ENCODE data around the gene FCN1.

Gene FCN1

GRCh38 chr9:134885679-134886412 lies 31.9 kb downstream of the FCN1 start:
- Histone ChIP-seq H3K4me1 (ENCODE audit: insufficient read depth, low read length) (no peaks in the 10 kb centered on the region), H3K27me3 (ENCODE audit: insufficient read depth, low read length) (peaks cover 4% of the 10 kb centered on the region)

GRCh38 chr9:134885001-134885678 lies 32.6 kb downstream of the FCN1 start:
- no peak overlapping the region for H2AFZ ChIP-seq (ENCODE audit: low read depth, low read length)
- H3K9me3 ChIP-seq (ENCODE audit: low read length), result no peaks in the 10 kb centered on the region
- H3K27me3 ChIP-seq (ENCODE audit: insufficient read depth, low read length), result peaks cover 7% of the 10 kb centered on the region
- H3K4me3 ChIP-seq (ENCODE audit: low read length), result no peak overlapping the region
- no peaks in the 10 kb centered on the region for H3K36me3 ChIP-seq (ENCODE audit: insufficient read depth, low read length)
- no peaks in the 10 kb centered on the region for H3K4me1 ChIP-seq (ENCODE audit: insufficient read depth, low read length)

More at GRCh38 chr9:134885679-134886412, 31.9 kb downstream of the FCN1 start:
- no peaks in the 10 kb centered on the region for H3K36me3 ChIP-seq (ENCODE audit: insufficient read depth, low read length)
- H2AFZ ChIP-seq (ENCODE audit: low read depth, low read length), result no peak overlapping the region
- H3K9me3 ChIP-seq (ENCODE audit: low read length), result no peaks in the 10 kb centered on the region
- H3K4me3 ChIP-seq (ENCODE audit: low read length), result no peak overlapping the region

GRCh38 chr9:134884492-134884891 lies 33.2 kb downstream of the FCN1 start:
- H3K4me1 ChIP-seq (ENCODE audit: insufficient read depth, low read length), result no peaks in the 10 kb centered on the region
- peaks cover 9% of the 10 kb centered on the region for H3K27me3 ChIP-seq (ENCODE audit: insufficient read depth, low read length)
- no peaks in the 10 kb centered on the region for H3K36me3 ChIP-seq (ENCODE audit: insufficient read depth, low read length)
- H3K9me3 ChIP-seq (ENCODE audit: low read length), result no peaks in the 10 kb centered on the region
- no peak overlapping the region for H3K4me3 ChIP-seq (ENCODE audit: low read length)
- no peak overlapping the region for H2AFZ ChIP-seq (ENCODE audit: low read depth, low read length)

DNA sequence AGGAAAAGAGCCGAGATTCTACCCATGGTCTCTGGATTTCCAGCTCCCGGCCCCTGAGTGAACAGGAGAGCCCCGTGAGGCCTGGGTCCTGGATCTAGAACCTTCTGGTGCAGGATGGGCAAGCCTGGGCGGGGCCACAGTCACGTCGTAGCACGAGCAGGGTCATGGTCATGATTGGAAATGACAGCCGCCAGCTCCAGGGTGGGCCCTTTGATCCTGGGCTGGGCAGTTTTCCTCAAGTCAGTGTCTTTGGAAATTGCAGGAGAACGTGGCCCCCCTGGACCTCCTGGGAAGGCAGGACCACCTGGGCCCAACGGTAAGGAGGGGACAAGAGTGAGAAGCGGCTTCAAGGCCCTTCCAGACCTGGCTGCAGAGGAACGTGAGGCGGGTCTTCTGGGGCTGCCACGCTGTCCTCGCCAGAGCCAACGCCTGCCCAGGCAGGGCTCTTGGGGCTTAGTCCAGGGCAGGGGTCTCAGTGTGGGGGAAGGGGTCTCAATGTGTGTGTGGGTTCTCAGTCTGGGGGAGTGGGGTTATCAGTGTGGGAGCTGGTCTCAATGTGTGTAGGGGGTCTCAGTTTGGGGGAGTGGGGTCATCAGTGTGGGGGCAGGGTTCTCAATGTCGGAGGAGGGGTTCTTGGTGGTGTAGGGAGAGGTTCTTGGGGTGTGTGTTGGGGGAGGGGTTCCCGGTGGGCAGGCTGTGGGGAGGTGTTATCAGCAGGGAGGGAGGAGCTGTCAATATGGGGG lies 34.5 kb downstream of the FCN1 start:
- Histone ChIP-seq H3K27me3 (ENCODE audit: insufficient read depth, low read length) (peaks cover 8% of the 10 kb centered on the region), H3K9me3 (ENCODE audit: low read length) (no peaks in the 10 kb centered on the region), H3K36me3 (ENCODE audit: insufficient read depth, low read length) (no peaks in the 10 kb centered on the region), H3K4me3 (ENCODE audit: low read length) (no peak overlapping the region), H3K4me1 (ENCODE audit: insufficient read depth, low read length) (no peaks in the 10 kb centered on the region), H2AFZ (ENCODE audit: low read depth, low read length) (no peak overlapping the region)

GRCh38 chr9:134882204-134882785 lies 35.4 kb downstream of the FCN1 start:
- Histone ChIP-seq H2AFZ (ENCODE audit: low read depth, low read length) (no peak overlapping the region), H3K4me1 (ENCODE audit: insufficient read depth, low read length) (no peaks in the 10 kb centered on the region), H3K36me3 (ENCODE audit: insufficient read depth, low read length) (no peaks in the 10 kb centered on the region), H3K27me3 (ENCODE audit: insufficient read depth, low read length) (peaks cover 8% of the 10 kb centered on the region), H3K4me3 (ENCODE audit: low read length) (no peak overlapping the region), H3K9me3 (ENCODE audit: low read length) (no peaks in the 10 kb centered on the region)

DNA sequence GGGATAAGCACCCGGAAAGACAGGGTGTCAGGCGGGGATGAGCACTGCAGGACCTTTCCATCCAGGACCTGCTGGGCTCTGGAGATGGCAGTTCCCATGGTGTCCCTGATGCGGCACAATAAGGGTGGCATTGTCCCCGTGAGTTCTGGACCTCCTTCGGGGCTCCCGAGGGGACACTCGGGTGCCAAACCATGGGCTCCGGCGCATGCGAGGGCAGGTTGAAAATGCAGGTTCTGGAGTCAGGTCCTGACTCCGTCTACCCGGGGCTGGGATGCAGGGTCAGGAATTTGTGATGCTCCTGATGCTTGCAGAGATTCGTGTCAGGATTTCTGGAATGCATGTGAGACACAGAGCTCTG lies 36.4 kb downstream of the FCN1 start:
- Histone ChIP-seq H3K36me3 (ENCODE audit: insufficient read depth, low read length) (no peaks in the 10 kb centered on the region), H3K4me3 (ENCODE audit: low read length) (no peak overlapping the region), H3K4me1 (ENCODE audit: insufficient read depth, low read length) (no peaks in the 10 kb centered on the region), H3K9me3 (ENCODE audit: low read length) (no peaks in the 10 kb centered on the region), H3K27me3 (ENCODE audit: insufficient read depth, low read length) (peaks cover 8% of the 10 kb centered on the region), H2AFZ (ENCODE audit: low read depth, low read length) (no peak overlapping the region)

DNA sequence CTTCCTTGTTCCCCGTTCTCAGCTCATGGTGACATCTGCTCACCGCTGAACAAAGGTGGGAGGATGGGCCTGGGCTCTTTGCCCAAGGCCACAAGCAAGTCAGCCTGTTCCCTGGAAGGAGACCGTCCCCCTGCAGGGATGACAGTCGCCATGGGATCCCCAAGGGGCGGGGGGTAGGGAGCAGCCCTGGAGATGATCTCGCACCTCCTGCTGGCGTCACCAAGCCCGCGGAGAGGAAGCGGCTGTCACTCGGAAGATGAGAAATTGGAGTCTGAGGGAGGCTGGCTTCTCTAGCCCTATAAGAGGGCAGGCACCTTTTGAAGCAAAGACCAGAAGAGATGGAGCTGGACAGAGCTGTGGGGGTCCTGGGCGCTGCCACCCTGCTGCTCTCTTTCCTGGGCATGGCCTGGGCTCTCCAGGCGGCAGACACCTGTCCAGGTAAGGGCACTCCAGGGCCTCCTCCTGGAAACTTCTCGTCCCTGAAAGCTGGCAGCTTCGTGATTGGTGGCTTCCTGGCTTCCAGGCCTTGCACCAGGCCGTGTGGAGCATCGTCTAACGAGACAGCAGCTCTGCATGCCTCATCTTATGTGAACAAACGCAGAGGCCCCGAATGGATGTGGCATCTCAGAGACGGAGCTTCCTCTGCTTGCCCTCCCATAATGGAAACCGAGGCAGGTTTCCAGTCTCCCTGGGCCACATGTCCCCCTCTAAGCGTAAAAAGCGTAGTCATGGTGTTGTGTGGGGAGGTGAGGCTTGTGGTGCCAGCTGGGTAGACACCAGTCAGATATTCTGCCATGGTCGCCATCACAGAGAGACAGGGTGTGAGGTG lies 37.0 kb downstream of the FCN1 start, which contains the start of gene FCN2:
Gene FCN2, plus strand, starts transcription at position 327 of the 829 bp plus-strand sequence. Its CDS starts 12 bp downstream, at position 339.
- H3K36me3 ChIP-seq (ENCODE audit: insufficient read depth, low read length), result no peaks in the 10 kb centered on the region
- no peaks in the 10 kb centered on the region for H3K4me1 ChIP-seq (ENCODE audit: insufficient read depth, low read length)
- no peak within 1 kb of the TSS for H2AFZ ChIP-seq (ENCODE audit: low read depth, low read length)
- H3K4me3 ChIP-seq (ENCODE audit: low read length), result no peak within 1 kb of the TSS
- H3K27me3 ChIP-seq (ENCODE audit: insufficient read depth, low read length), result peaks cover 8% of the 10 kb centered on the region
- no peaks in the 10 kb centered on the region for H3K9me3 ChIP-seq (ENCODE audit: low read length)

DNA sequence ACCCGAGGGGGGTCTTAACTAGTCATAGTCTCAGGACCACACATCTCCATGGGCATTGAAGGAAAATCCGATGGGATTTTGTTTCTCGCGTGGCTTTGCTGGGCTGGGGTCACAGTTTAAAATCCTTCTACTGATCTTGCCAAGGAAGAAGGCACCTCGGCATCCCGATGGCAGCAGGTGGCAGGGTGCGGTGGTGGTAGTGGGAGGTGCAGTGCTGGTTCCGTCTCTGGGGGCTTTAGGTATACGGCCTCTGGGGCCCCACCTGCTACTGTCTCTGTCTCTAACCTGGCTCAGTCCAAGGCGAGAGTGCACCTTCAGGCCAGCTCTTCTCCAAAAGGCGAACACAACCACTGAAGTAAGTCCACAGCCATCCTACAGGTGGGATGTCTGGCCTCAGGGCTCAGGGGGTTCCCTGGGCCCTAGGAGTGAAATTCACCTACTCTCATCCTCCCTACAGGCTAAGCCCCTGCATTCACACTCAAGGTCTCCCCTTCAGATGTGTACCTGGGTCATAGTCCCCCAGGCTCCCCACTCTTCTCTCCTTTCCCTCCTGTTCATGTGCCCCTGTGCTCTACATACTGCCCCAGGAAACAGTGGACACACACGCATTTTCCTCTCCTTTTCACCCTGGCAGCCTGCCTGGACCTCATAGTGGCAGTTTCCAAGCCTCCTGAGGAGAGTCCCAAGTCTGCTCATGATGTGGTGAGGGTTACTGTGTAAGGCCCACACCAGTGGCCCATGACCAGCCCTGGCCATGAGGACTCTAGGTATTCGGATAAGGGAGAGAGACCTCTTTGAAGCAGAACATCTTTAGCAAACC lies 37.8 kb downstream of the FCN1 start:
- Histone ChIP-seq H2AFZ (ENCODE audit: low read depth, low read length) (no peak overlapping the region), H3K4me1 (ENCODE audit: insufficient read depth, low read length) (no peaks in the 10 kb centered on the region), H3K9me3 (ENCODE audit: low read length) (no peaks in the 10 kb centered on the region), H3K4me3 (ENCODE audit: low read length) (no peak overlapping the region), H3K36me3 (ENCODE audit: insufficient read depth, low read length) (no peaks in the 10 kb centered on the region), H3K27me3 (ENCODE audit: insufficient read depth, low read length) (peaks cover 8% of the 10 kb centered on the region)

DNA sequence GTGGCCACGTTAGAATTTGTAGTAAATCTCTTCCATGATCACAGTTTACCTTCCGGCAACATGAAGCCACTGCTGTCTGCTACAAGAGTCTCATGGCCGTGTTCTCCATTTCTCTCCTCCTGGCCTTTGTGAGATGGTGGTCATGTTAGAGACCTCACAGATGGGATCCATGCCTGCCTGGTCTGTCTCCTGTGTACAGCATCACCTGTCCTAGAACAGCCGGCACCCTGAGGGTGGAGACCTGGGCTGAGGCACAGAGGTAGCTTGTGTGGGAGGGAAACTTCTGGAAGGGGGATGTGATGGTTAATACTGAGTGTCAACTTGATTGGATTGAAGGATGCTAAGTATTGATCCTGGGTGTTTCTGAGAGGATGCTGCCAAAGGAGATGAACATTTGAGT lies 40.2 kb downstream of the FCN1 start:
- Histone ChIP-seq H3K4me3 (ENCODE audit: low read length) (no peak overlapping the region), H3K4me1 (ENCODE audit: insufficient read depth, low read length) (no peaks in the 10 kb centered on the region), H3K27me3 (ENCODE audit: insufficient read depth, low read length) (peaks cover 8% of the 10 kb centered on the region), H3K9me3 (ENCODE audit: low read length) (no peaks in the 10 kb centered on the region), H2AFZ (ENCODE audit: low read depth, low read length) (no peak overlapping the region), H3K36me3 (ENCODE audit: insufficient read depth, low read length) (no peaks in the 10 kb centered on the region)

GRCh38 chr9:134875371-134875770 lies 42.3 kb downstream of the FCN1 start:
- Histone ChIP-seq H3K4me3 (ENCODE audit: low read length) (no peak overlapping the region), H3K36me3 (ENCODE audit: insufficient read depth, low read length) (no peaks in the 10 kb centered on the region), H3K27me3 (ENCODE audit: insufficient read depth, low read length) (peaks cover 6% of the 10 kb centered on the region), H2AFZ (ENCODE audit: low read depth, low read length) (no peak overlapping the region), H3K4me1 (ENCODE audit: insufficient read depth, low read length) (no peaks in the 10 kb centered on the region), H3K9me3 (ENCODE audit: low read length) (no peaks in the 10 kb centered on the region)

DNA sequence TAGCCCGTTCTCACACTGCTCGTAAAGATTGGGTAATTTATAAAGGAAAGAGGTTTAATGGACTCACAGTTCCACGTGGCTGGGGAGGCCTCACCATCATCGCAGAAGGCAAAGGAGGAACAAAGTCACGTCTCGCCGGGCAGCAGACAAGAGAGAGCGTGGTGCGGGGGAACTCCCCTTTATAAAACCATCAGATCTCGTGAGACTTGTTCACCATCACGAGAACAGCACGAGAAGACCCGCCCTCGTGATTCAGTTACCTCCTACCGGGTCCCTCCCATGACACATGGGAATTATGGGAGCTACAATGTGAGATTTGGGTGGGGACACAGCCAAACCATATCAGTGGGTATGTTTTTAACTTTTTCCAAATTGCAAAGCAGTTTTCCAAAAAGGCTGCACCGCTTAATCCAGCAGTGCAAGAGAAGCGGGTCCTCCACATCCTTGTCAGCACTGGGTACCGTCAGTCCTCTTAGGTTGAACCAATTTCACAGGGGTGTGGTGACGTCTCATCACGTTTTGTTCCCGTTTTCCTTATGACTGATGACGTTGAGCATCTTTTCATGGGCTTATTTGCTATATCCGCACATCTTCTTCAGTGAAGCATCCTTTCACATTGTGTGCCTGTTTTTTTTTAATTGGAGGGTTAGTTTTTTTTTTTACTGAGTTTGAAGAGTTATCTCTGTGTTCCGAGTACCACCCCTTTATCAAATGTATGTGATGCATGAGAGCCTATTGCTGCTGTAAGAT lies 45.1 kb downstream of the FCN1 start:
- Histone ChIP-seq H3K4me3 (ENCODE audit: low read length) (no peak overlapping the region), H3K36me3 (ENCODE audit: insufficient read depth, low read length) (no peaks in the 10 kb centered on the region), H2AFZ (ENCODE audit: low read depth, low read length) (no peak overlapping the region), H3K9me3 (ENCODE audit: low read length) (no peaks in the 10 kb centered on the region), H3K4me1 (ENCODE audit: insufficient read depth, low read length) (no peaks in the 10 kb centered on the region), H3K27me3 (ENCODE audit: insufficient read depth, low read length) (no peaks in the 10 kb centered on the region)
